ENCODE measurements around the gene SYT1.

SYT1 gene

DNA sequence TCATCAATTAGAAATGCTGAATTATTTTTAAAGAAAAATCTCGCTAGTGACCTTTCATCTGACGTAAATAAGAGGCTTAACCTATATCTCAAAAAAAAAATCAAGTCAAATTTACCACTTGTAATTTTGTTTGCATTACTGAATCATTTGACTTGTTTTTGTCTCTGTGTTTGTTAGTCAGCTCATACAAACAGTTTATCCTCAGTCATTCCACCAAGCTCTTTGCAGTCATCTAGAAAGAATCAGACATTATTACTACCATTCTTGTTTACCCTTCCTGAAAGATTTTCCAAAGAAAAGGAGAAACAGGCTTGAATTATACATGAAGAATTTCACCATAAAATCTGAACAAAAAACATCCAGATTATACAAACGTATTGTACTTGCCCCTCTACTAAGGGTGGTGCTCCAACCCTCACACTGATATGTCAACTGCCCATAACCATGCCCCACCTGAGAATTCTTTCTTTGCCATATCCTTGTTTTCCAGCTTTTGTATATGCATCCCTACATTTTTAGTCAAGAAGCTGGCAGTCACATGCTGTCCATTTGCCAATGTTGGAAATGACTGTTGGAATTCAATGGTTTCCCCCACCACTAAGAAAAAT, 569.0 kb downstream of the SYT1 start:
- H3K36me3 ChIP-seq (ENCODE audit: control insufficient read depth, insufficient read depth, low read length): no peaks in the 10 kb centered on the region

DNA sequence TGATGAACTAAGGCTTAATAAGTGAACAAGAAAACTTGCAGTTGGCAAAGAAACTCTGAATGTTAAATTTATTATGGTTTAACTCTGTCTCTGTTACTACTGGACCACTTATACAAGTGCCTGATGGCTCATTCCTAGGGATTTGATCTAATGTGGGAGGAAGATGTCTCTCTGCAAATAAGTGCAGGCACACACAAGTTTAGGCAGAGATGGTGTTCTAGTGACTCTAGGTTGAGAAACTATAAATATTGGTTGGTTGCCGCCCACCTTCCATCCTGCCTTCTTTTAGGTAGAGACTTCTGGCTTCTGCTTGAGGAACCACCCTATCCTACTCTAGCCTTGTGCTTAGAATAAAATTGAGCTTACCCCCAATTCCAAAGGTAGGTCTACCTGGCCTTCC, 570.0 kb downstream of the SYT1 start:
- H3K9ac ChIP-seq (ENCODE audit: low read length): no peak overlapping the region
- no peaks in the 10 kb centered on the region for H3K27me3 ChIP-seq (ENCODE audit: control insufficient read depth, insufficient read depth, low read length)
- H3K4me1 ChIP-seq (ENCODE audit: control insufficient read depth, insufficient read depth, low read length): no peaks in the 10 kb centered on the region
- no peak overlapping the region for H3K4me3 ChIP-seq (ENCODE audit: low read depth, low read length)
- H3K9me3 ChIP-seq (ENCODE audit: control insufficient read depth, insufficient read depth, low read depth, low read length): no peaks in the 10 kb centered on the region
- no peaks in the 10 kb centered on the region for H3K36me3 ChIP-seq (ENCODE audit: control insufficient read depth, insufficient read depth, low read length)
- no peak overlapping the region for H3K27ac ChIP-seq (ENCODE audit: low read depth, low read length)

More for the DNA sequence above, 569.0 kb downstream of the SYT1 start:
- Histone ChIP-seq H3K4me3 (ENCODE audit: low read depth, low read length) (no peak overlapping the region), H3K27me3 (ENCODE audit: control insufficient read depth, insufficient read depth, low read length) (no peaks in the 10 kb centered on the region), H3K9ac (ENCODE audit: low read length) (no peak overlapping the region), H3K4me1 (ENCODE audit: control insufficient read depth, insufficient read depth, low read length) (no peaks in the 10 kb centered on the region), H3K27ac (ENCODE audit: low read depth, low read length) (no peak overlapping the region), H3K9me3 (ENCODE audit: control insufficient read depth, insufficient read depth, low read depth, low read length) (no peaks in the 10 kb centered on the region)

DNA sequence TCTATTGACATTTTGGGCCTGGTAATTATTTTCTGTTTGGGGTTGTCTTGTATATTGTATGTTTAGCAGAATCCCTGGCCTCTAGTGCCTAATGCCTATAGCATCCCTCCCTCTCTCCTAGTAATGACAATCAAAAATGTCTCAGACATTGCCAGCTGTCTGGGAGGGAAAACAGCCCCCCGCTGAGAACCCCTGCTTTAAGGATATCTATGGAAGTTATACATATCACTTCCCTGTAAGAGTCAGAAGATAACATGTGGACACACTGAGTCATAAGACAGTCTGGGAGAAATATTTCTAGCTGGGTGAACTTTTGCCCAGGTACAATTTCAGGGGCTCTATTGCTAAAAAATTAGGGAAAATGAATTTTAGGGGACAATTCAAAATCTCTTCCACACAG, 571.2 kb downstream of the SYT1 start:
- Histone ChIP-seq H3K9me3 (ENCODE audit: control insufficient read depth, insufficient read depth, low read depth, low read length) (no peaks in the 10 kb centered on the region), H3K4me3 (ENCODE audit: low read depth, low read length) (no peak overlapping the region), H3K27me3 (ENCODE audit: control insufficient read depth, insufficient read depth, low read length) (no peaks in the 10 kb centered on the region)

DNA sequence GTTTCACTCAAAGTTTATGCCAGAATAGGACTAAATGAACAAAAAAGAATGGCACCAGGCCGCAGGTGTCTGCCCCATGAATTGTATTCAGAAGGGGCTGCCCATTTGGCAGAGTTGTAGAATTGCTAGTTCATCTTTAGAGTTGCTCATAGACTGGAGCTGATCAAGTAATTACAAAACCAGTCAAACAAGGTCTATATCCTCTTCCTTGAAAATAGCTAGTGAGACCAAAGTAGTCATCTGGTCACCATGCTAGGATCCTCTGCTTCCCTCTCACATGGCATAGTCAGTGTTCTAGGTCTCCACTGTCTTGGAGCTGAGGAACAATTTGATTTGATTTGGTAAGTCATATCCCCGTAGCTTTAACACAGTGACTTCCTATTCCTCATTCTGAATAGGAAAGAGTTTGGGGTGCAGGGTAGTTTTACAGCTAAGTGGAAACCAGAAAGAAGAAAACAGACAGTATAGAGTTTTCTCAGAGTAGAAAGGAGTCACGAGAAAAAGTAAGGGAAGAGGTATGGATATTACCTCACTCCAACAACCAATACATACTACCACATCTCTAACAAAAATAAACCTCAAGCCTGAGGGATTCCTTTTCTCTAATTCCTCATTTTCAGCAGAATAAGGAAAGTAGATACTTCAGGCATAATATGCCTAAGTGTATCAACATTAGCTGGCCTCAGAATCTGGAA, 574.1 kb downstream of the SYT1 start:
- no peaks in the 10 kb centered on the region for H3K27me3 ChIP-seq (ENCODE audit: control insufficient read depth, insufficient read depth, low read length)
- H3K4me1 ChIP-seq (ENCODE audit: control insufficient read depth, insufficient read depth, low read length): no peaks in the 10 kb centered on the region
- H3K9me3 ChIP-seq (ENCODE audit: control insufficient read depth, insufficient read depth, low read depth, low read length): no peaks in the 10 kb centered on the region
- H3K27ac ChIP-seq (ENCODE audit: low read depth, low read length): no peak overlapping the region
- no peak overlapping the region for H3K9ac ChIP-seq (ENCODE audit: low read length)
- no peaks in the 10 kb centered on the region for H3K36me3 ChIP-seq (ENCODE audit: control insufficient read depth, insufficient read depth, low read length)
- no peak overlapping the region for H3K4me3 ChIP-seq (ENCODE audit: low read depth, low read length)

More for the DNA sequence above, 571.2 kb downstream of the SYT1 start:
- H3K9ac ChIP-seq (ENCODE audit: low read length): no peak overlapping the region
- no peaks in the 10 kb centered on the region for H3K4me1 ChIP-seq (ENCODE audit: control insufficient read depth, insufficient read depth, low read length)
- H3K36me3 ChIP-seq (ENCODE audit: control insufficient read depth, insufficient read depth, low read length): no peaks in the 10 kb centered on the region
- H3K27ac ChIP-seq (ENCODE audit: low read depth, low read length): no peak overlapping the region

DNA sequence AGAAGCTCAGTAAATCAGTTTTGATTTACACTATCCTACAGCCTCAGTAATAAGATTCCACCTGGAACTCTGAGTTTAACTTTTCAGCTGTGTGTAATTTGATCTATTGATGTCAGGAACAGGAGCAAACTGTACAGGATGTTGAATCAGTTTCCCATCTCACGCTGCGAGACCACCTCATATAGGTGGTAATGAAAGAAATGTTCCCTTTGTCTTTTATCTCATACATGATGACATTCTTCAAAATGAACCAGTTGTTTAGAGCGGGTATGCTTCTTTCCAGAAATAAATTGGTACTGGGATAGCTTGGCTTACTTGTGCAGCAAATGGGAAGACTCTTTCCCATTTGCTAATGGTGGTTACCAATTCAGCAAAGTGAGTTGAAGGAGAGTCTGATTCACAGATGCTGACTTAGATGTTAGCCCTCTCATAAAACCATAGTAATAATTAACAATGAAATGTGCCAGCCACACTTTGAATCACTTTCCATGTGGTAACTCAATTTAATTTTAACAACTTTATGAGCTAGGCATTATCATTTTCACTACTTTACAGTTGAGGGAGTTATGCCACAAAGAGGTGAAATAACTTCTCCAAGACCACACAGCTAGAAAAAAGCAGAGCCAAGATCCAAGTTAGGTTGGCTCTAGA, 574.7 kb downstream of the SYT1 start:
- H3K9ac ChIP-seq (ENCODE audit: low read length): no peak overlapping the region
- H3K4me3 ChIP-seq (ENCODE audit: low read depth, low read length): no peak overlapping the region
- H3K36me3 ChIP-seq (ENCODE audit: control insufficient read depth, insufficient read depth, low read length): peaks cover 2% of the 10 kb centered on the region; the same call in 1 of the 2 replicates
- no peaks in the 10 kb centered on the region for H3K27me3 ChIP-seq (ENCODE audit: control insufficient read depth, insufficient read depth, low read length)
- no peaks in the 10 kb centered on the region for H3K4me1 ChIP-seq (ENCODE audit: control insufficient read depth, insufficient read depth, low read length)
- no peak overlapping the region for H3K27ac ChIP-seq (ENCODE audit: low read depth, low read length)
- no peaks in the 10 kb centered on the region for H3K9me3 ChIP-seq (ENCODE audit: control insufficient read depth, insufficient read depth, low read depth, low read length)

DNA sequence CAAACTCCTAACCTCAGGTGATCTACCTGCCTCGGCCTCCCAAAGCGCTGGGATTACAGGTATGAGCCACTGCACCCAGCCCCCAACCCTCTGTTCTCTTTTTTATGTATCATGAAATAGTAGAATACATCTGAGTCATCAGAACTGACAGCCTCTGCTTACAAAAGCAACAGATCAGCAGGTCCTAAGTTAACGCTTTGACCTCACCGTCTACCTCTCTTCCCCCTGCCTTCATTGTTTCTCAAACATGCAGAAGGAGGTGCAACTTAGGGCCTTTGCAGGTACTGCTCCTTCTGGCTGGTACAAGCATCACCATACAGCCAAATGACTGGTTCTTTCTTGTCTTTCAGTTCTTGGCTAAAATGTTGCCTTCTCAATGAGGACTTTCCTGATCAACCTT, 577.0 kb downstream of the SYT1 start:
- H3K27me3 ChIP-seq (ENCODE audit: control insufficient read depth, insufficient read depth, low read length): no peaks in the 10 kb centered on the region
- no peak overlapping the region for H3K4me3 ChIP-seq (ENCODE audit: low read depth, low read length)
- H3K27ac ChIP-seq (ENCODE audit: low read depth, low read length): no peak overlapping the region
- no peak overlapping the region for H3K9ac ChIP-seq (ENCODE audit: low read length)
- no peaks in the 10 kb centered on the region for H3K9me3 ChIP-seq (ENCODE audit: control insufficient read depth, insufficient read depth, low read depth, low read length)
- H3K36me3 ChIP-seq (ENCODE audit: control insufficient read depth, insufficient read depth, low read length): peaks cover 8% of the 10 kb centered on the region; the same call in 1 of the 2 replicates
- no peaks in the 10 kb centered on the region for H3K4me1 ChIP-seq (ENCODE audit: control insufficient read depth, insufficient read depth, low read length)

DNA sequence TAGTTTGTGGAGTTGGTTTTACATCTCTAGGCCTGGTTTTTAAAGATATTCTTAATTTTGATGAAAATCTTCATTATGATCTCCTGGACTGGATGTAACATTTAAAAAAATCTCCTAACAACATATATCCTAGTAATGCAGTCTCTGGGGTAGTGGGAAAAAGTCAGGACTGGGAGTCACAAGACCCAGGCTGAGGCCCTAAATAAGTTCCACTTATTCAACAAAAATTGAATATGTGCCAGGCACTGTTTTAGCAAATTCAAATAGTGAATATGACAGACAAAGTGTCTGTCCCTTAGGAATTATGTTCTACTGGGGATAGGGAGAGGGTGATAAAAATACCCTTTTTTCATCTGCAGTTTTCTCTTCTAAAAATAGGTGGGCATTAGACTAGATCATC, 577.8 kb downstream of the SYT1 start:
- Histone ChIP-seq H3K9me3 (ENCODE audit: control insufficient read depth, insufficient read depth, low read depth, low read length) (no peaks in the 10 kb centered on the region), H3K27me3 (ENCODE audit: control insufficient read depth, insufficient read depth, low read length) (no peaks in the 10 kb centered on the region), H3K9ac (ENCODE audit: low read length) (no peak overlapping the region), H3K4me1 (ENCODE audit: control insufficient read depth, insufficient read depth, low read length) (no peaks in the 10 kb centered on the region), H3K27ac (ENCODE audit: low read depth, low read length) (no peak overlapping the region), H3K4me3 (ENCODE audit: low read depth, low read length) (no peak overlapping the region), H3K36me3 (ENCODE audit: control insufficient read depth, insufficient read depth, low read length) (peaks cover 8% of the 10 kb centered on the region; the same call in 1 of the 2 replicates)

DNA sequence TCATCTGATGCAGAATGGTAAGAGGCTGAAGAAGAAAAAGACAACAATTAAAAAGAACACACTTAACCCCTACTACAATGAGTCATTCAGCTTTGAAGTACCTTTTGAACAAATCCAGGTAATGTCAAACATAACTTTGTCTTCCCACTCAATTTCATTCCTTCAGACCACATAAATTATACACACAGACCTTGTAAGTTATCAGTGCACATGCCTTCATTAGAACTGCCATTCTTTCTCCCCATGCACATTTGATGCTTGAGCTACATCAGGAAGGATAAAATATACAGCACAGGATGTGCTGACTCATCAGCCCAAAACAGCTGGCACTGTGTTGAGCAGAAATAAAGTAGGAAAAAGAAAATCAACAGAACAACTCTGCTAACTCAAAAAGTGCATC, 579.5 kb downstream of the SYT1 start:
- H3K9ac ChIP-seq (ENCODE audit: low read length): no peak overlapping the region
- no peak overlapping the region for H3K4me3 ChIP-seq (ENCODE audit: low read depth, low read length)
- H3K27me3 ChIP-seq (ENCODE audit: control insufficient read depth, insufficient read depth, low read length): no peaks in the 10 kb centered on the region
- no peaks in the 10 kb centered on the region for H3K9me3 ChIP-seq (ENCODE audit: control insufficient read depth, insufficient read depth, low read depth, low read length)
- no peak overlapping the region for H3K27ac ChIP-seq (ENCODE audit: low read depth, low read length)
- H3K4me1 ChIP-seq (ENCODE audit: control insufficient read depth, insufficient read depth, low read length): no peaks in the 10 kb centered on the region
- peaks cover 11% of the 10 kb centered on the region; the same call in 1 of the 2 replicates for H3K36me3 ChIP-seq (ENCODE audit: control insufficient read depth, insufficient read depth, low read length)

DNA sequence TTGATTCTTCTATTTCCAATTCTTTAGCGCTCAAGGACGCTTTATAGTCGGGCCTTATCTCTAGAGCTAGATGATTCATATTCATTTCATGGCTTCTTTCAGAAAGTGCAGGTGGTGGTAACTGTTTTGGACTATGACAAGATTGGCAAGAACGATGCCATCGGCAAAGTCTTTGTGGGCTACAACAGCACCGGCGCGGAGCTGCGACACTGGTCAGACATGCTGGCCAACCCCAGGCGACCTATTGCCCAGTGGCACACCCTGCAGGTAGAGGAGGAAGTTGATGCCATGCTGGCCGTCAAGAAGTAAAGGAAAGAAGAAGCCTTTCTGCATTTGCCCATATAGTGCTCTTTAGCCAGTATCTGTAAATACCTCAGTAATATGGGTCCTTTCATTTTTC, 584.2 kb downstream of the SYT1 start:
- Histone ChIP-seq H3K9ac (ENCODE audit: low read length) (no peak overlapping the region), H3K27ac (ENCODE audit: low read depth, low read length) (no peak overlapping the region), H3K36me3 (ENCODE audit: control insufficient read depth, insufficient read depth, low read length) (peaks cover 11% of the 10 kb centered on the region; the same call in 1 of the 2 replicates), H3K4me1 (ENCODE audit: control insufficient read depth, insufficient read depth, low read length) (peaks cover 8% of the 10 kb centered on the region), H3K27me3 (ENCODE audit: control insufficient read depth, insufficient read depth, low read length) (no peaks in the 10 kb centered on the region), H3K4me3 (ENCODE audit: low read depth, low read length) (no peak overlapping the region), H3K9me3 (ENCODE audit: control insufficient read depth, insufficient read depth, low read depth, low read length) (no peaks in the 10 kb centered on the region)

DNA sequence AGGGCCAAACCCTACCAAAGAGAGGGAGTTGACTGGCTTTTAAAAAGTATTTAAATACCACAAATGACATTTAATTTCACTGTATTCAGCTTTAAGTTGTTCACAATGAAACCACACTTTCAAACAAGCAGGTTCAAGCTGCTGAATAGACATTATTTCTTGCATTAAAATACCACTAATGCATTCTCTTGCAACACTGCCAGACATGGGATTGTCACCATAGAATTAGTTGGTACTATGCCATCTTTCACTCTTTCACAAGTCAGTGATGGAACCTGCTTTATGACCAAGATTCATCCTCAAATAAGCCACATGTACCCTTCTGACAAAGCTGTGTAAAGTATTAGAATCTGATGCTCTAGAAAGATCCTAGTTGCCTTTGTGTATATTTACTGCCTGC, 586.8 kb downstream of the SYT1 start:
- no peak overlapping the region for H3K4me3 ChIP-seq (ENCODE audit: low read depth, low read length)
- no peaks in the 10 kb centered on the region for H3K27me3 ChIP-seq (ENCODE audit: control insufficient read depth, insufficient read depth, low read length)
- no peaks in the 10 kb centered on the region for H3K9me3 ChIP-seq (ENCODE audit: control insufficient read depth, insufficient read depth, low read depth, low read length)
- H3K36me3 ChIP-seq (ENCODE audit: control insufficient read depth, insufficient read depth, low read length): 0 out of 2 replicates have a peak, but pooled peaks cover 3% of the 10 kb centered on the region
- no peak overlapping the region for H3K27ac ChIP-seq (ENCODE audit: low read depth, low read length)
- no peak overlapping the region for H3K9ac ChIP-seq (ENCODE audit: low read length)
- H3K4me1 ChIP-seq (ENCODE audit: control insufficient read depth, insufficient read depth, low read length): peaks cover 23% of the 10 kb centered on the region

DNA sequence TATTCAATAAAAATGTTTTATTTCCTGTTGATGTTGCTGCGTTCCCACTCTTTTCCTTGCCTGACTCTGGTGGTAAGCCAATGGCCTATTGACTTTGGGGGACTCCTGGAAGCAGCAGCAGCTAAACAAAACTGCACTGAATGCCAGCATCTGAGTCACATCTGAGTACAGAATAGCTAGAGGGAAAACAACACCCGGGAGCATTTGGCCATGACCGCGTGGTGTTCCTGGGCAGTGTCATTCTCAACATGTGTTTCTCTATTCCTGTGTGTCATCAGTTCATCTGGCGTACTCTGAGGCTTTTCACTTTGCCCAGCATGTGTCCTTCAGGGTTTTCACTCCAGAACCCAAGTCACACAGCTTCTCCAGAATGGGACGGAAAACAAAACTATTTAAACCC, 587.4 kb downstream of the SYT1 start:
- no peak overlapping the region for H3K27ac ChIP-seq (ENCODE audit: low read depth, low read length)
- H3K36me3 ChIP-seq (ENCODE audit: control insufficient read depth, insufficient read depth, low read length): 0 out of 2 replicates have a peak, but pooled peaks cover 3% of the 10 kb centered on the region
- H3K4me1 ChIP-seq (ENCODE audit: control insufficient read depth, insufficient read depth, low read length): peaks cover 23% of the 10 kb centered on the region
- no peaks in the 10 kb centered on the region for H3K27me3 ChIP-seq (ENCODE audit: control insufficient read depth, insufficient read depth, low read length)
- H3K9ac ChIP-seq (ENCODE audit: low read length): no peak overlapping the region
- H3K9me3 ChIP-seq (ENCODE audit: control insufficient read depth, insufficient read depth, low read depth, low read length): no peaks in the 10 kb centered on the region
- H3K4me3 ChIP-seq (ENCODE audit: low read depth, low read length): no peak overlapping the region
